ACHN (cell line): ENCODE measurements around the gene PLXNC1.

ENCODE experiments used
- DNase-seq: peaks from one replicate; pipeline ENCODE4 v3.0.0-alpha.2; 2015
- in situ Hi-C: cut with HindIII; loops from 2 replicates; pipeline ENCODE4 v1.10.0; 2017; ENCODE audit warnings: low sequenced_read_pairs, low pct_ligation_motif_present, low pct_unique_long_range_greater_than_20kb

The PLXNC1 gene

DNA sequence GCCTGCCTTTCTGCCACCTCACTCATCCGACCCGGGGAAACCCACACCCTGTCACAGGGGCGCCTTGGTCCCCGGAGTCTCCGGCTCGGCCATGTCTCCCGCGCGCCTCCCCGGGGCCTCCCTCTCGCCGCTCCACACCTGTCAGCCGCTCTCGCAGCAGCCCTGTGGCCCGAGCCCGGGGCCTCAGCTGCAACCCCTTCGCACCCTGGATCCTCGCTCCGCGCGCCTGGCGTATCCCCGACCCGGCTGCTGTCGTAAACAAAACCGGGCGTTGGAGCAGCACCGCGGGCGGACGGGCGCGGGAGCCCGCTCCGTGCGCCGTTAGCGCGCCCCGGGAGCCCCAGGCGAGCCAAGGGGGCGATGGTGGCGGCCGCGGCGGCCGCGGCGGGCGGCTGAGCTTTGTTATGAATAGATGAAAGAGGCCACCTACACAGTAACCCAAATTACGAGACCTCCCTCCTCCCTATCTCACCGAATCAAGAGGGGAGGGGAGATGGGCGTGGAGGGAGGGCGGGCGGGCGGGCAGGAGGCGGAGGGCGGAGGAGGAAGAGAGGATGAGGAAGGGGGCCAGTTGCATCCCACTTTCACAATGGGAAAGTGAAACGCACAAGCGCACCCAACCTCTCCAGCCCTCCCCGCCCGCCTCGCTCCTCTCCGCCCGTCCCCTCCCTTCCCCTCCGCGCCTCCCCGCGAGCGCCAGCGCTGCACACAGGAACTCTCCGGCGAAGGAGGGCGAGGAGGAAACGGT, at the start of gene PLXNC1:
PLXNC1 (plus strand) TSS at position 587 of the 748 bp plus-strand sequence. CDS start 395 bp downstream, outside the sequence.
- DNase-seq, result peak; percentile 38
- in situ Hi-C loops, result loop anchor here (25.0 kb wide), 1 partner anchor 389 kb away; no protein-coding TSS in a partner anchor

DNA sequence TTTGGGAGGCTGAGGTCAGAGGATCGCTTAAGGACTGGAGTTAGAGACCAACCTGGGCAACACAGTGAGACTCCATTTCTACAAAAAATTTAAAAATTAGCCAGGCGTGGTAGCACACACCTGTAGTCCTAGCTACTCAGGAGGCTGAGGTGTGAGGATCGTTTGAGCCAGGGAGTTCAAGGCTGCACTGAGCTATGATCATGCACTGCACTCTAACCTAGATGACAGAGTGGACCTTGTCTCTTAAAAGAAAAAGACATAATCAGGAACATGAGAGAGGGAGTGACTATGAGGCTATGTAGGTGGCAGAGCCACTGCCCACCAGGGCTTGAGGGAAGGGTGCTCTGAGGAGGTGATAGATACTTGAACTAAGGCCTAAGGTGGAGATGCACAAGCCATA, 49.2 kb upstream of the PLXNC1 start:
- in situ Hi-C loops, result no loop called here

DNA sequence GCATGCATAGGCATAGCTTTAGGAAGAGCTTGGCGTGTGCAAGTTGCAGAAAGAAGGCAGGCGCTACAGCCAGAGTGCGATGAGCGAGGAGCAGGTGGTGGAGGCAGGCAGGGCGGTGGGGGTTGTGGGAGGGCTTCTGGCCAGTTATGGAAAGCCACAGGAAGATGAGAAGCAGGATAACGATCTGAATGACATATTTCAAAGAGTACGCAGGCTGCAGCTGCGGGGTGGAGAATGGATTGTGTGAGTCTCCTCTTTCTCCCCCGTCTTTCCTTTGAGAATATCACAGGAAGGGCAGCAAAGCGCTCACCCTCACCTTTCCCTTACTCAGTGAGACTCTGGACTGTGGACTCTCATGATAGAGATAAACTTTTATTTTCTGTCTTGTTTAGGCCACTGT, 48.7 kb upstream of the PLXNC1 start:
- in situ Hi-C loops, result loop anchor here (25.0 kb wide), 1 partner anchor 562 kb away; no protein-coding TSS in a partner anchor
- DNase-seq, result no peak

More for the DNA sequence above, 49.2 kb upstream of the PLXNC1 start:
- no peak for DNase-seq

DNA sequence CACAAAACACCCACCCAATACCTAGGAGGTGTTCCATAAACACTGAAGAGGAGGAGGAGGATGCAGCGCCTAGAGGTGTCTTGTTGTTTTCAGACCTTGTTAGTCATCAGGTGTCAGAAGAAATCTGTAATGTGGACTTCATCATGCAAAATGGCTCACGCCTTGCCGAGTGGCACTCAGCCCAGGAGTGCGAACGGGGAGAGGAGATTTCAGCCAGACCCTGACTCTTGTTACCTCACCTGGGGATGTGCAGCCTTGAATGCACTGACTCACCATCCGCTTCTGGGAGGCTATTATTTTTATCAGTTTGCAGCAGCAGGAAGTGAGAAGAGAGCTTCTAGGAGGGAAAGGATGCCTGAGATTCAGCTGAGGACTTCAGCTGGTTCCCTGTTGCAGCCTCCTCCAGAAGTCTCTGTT, 48.2 kb upstream of the PLXNC1 start:
- no peak for DNase-seq
- in situ Hi-C loops, result loop anchor here (25.0 kb wide), 1 partner anchor 563 kb away; no protein-coding TSS in a partner anchor

DNA sequence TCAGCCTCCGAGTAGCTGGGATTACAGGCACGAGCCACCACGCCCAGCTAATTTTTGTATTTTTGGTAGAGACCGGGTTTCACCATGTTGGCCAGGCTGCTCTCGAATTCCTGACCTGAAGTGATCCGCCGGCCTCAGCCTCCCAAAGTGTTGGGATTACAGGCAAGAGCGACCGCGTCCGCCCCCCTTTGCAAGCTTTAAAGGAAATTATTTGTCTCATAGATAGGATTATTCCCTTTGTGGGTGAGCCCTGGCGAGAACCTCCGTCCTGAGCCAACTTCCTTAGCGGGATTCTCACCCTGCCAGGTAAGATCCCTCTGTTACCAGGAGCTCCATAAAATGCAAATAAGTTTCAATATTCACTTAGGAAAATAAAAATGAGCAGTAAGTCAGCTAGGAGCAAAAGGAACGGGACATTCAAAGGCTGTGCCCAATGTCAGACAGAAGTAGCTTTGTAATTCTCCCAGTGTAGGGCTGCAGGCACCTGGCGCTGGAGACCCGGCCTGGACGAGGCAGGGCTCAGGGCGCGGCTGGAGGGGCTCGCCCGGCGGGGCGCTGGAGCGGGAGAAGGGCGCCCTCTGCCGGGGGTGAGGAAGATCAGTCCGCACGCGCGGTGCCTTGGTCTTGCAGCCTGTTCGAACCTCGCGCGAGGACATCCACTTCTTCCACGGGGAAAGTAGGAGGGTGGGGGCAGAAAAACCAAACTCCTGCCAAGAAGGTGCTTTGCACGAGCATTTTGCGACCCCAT, 47.2 kb upstream of the PLXNC1 start:
- in situ Hi-C loops, result loop anchor here (25.0 kb wide), 1 partner anchor 564 kb away; no protein-coding TSS in a partner anchor
- DNase-seq, result peak; percentile 79

DNA sequence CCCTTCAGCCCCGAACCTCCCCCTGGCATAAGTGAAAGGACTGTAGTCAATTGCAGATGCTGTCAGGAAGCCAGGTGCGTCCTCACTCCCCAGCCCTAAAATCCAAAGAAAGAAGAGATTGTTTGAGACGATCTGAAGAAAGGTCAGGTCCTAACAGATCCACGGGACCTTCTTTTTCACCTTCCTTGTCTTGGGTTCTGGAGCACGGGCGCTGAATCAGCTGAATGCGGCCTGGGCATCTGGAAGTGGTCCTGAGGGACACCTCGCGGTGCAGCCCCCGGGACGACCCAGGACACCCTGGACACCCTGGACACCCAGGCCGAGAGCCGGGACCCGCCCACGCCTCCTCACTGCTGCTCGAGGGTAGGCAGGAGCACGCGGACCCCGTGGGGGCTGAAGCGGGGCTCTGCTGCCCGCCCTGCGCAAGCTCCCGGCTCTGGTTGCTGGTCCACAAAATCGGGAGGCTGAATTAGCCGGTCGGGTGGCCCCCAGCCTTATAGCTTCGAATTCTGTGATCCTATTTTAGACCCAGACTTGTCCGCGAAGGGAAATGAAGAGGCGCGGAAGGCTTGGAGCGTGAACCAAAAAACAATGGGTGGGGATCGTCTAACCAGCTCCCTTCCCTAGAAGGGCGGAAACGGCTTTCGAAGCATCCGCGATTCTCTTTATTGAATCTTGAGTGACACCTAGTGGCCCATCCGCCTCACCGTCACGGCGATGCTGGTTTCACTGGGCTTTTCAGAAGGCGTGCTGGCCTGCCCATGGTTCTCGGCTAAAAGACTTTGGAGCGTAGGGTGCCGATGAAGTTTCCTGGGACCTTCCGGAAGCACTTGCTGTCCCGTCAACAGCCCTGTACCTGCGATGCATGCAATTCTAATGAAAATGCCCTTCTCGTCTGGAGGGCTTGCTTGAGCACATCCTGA, 46.4 kb upstream of the PLXNC1 start:
- in situ Hi-C loops, result loop anchor here (25.0 kb wide), 1 partner anchor 565 kb away; no protein-coding TSS in a partner anchor
- DNase-seq, result peak; percentile 93

DNA sequence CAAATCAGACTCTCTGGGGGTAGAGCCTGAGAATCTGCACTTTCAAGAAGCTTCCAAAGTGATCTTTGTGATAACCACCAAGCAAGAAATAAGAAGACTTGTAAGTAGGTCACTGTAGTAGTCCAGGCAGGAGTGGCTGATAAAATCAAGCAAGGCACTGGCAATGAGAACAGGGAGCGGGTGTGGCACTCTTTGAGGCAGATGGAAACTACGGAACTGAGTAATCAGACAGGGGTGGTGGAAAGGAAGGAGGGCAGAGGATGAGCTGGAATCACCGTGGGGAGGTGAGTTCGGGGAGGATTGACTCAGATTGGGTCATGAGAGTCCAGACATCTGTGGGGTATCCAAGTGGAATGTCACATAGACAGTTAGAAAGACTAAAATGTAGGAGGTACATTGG, 44.4 kb upstream of the PLXNC1 start:
- in situ Hi-C loops, result loop anchor here (25.0 kb wide), 1 partner anchor 567 kb away; no protein-coding TSS in a partner anchor
- no peak for DNase-seq

DNA sequence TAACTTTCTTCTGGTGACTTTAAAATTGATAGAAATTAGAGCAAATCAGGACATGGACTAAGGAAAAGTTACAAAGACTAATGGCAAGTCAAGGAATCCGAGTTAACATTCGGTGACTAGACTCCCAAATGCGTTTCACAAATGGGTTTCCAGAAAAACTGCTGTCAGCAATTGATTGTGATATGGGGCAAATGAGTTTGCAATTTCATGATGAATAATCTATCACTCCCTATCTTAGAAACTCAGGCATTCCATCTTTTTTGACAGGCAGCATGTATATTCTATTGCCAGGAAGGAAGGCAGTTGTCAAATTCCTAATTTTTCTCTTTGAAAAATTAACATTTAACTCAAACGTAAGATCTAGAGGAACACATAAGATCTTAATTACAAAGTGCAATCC, 40.5 kb upstream of the PLXNC1 start:
- no peak for DNase-seq
- in situ Hi-C loops, result loop anchor here (25.0 kb wide), 1 partner anchor 571 kb away; no protein-coding TSS in a partner anchor

DNA sequence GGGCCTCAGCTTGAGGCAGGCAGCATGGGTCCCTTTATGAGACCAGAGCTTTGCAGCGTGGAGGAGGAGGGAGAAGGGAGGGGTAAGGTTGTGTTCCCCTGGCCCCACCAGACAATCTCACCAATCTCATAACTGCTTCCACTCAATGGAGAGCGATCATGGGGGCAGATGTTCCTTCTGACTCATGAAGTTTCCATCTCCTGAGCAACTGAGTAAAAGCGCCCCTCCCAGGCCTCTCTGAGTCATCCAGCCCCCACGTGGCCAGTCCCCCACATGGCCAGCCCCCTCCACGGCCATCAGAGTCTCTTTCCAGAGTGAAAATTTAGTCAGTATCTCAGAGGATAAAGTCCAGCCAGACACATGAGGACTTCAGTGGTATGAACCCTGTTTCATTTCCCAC, 39.2 kb upstream of the PLXNC1 start:
- DNase-seq, result no peak
- in situ Hi-C loops, result loop anchor here (25.0 kb wide), 1 partner anchor 572 kb away; no protein-coding TSS in a partner anchor

DNA sequence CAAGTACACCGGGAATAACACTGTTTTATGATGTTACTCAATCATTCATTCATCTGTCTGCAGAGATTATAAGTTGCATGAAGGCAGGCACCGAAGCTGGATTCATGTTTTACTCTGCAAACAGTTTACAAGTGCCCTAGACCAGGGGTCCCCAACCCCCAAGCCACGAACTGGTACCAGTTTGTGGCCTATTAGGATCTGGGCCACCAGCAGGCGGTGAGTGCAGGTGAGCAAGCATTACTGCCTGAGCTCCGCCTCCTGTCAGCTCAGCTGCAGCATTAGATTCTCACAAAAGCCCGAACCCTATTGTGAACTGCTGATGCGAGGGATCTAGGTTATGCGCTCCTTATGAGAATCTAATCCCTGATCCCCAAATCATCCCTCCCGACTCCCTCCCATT, 38.1 kb upstream of the PLXNC1 start:
- DNase-seq, result no peak
- in situ Hi-C loops, result loop anchor here (25.0 kb wide), 1 partner anchor 573 kb away; no protein-coding TSS in a partner anchor

DNA sequence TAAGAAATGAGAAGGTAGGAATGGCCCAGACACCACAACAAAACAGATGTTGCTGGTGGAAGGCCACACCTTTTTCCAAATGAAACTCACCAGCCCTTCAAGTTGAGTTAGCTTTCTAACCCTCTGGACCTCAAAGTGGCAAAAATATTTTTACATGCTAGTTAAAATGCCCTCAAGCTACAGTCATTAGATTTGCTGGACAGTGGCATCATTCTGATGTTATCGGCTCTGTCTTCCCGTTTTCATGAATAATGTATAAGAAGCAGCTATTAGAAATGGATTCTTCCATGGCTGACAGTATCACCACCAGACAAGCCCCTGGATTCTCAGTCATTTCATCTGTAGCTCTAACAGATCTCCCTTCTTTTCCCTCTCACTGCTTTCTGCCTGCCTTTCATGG, 37.1 kb upstream of the PLXNC1 start:
- DNase-seq, result no peak
- in situ Hi-C loops, result loop anchor here (25.0 kb wide), 1 partner anchor 574 kb away; no protein-coding TSS in a partner anchor

DNA sequence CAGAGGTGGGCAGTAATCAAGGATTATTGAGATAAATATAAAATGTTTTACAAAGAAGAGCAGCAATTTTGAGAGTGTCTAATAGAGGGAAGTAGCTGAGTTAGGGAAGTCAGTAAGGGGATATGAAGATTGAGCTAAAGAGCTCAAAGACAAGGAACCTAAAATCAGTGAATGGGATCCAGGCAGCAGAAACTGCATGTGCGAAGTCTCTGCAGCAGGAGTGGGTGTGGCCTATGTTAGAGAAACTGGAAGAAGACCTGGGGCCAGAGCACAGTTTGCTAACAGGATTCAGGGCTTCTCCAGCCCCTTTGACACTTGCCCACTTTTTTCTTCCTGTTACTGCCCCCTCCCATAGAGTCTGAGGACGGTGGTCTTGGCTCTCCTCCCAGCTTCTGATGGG, 36.3 kb upstream of the PLXNC1 start:
- no peak for DNase-seq
- in situ Hi-C loops, result loop anchor here (25.0 kb wide), 1 partner anchor 575 kb away; no protein-coding TSS in a partner anchor

DNA sequence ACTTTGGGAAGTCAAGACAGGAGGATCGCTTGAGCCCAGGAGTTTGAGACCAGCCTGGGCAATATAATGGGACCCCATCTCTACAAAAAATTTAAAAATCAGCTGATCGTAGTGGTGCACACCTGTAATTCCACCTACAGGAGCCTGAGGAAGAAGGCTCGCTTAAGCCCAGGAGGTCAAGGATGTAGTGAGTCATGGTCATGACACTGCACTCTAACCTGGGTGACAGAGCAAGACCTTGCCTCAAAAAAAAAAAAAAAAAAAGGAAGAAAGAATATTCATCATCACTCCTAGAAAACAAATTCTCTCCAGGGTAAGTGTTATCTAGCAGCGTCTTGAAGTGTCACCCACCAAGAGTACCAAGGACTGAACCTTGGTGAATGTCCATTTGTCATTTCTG, 34.2 kb upstream of the PLXNC1 start:
- DNase-seq, result no peak
- in situ Hi-C loops, result loop anchor here (25.0 kb wide), 1 partner anchor 577 kb away; no protein-coding TSS in a partner anchor

DNA sequence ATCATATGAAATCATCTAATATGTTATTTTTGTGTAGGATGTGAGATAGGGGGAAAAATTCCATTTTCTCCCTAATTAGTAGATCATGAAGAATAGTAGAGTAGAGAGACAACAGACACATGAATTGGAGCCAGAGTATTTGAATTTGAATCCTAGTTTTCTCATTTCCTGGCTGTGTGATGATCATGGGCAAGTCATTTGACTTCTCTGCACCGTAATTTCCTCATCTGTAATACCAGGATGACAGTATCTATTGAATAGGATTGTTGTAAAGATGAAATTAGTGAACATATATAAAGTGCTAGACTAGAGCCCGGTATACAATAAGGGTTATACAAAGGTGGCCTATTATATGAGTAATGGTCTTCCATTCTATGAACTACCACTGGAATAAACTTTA, 32.2 kb upstream of the PLXNC1 start:
- in situ Hi-C loops, result loop anchor here (25.0 kb wide), 1 partner anchor 579 kb away; no protein-coding TSS in a partner anchor
- no peak for DNase-seq

DNA sequence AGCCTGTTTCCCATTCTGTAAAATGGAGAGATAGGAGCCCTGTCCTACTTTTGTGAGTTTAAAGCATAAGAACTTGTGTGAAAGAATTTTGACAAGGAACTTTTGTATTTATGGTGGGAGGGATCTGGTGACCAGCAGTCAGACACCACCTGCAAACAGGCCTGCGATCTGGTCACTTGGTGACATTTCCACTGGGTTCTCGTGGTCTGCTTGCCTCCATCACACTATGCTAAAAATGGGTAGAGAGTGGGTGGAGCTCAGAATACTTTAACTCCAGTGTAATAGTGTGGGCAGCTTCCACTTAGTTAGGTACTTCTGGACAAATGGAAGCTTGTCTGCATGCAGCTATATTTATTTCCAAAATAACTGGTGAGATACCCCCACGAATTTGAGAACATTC, 26.5 kb upstream of the PLXNC1 start:
- DNase-seq, result no peak
- in situ Hi-C loops, result loop anchor here (25.0 kb wide), 1 partner anchor 585 kb away; no protein-coding TSS in a partner anchor

DNA sequence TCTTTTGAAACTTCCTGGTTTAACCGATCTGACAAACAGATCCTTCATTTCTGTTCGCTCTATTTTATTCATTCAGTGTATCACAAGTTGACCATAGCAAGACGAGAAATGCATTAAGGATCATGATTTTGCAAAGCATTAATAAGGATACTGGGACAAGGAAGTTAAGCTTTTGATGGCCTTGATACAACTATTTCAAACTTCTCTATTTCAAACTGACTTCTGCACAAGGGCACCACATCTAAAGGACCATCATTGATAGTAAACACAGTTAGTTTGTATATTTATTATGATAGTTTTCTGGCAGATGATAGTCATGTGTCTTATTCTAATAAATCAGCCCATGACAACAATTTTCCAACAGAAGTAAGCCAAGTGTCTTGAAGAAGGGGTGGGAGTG, 25.8 kb upstream of the PLXNC1 start:
- in situ Hi-C loops, result loop anchor here (25.0 kb wide), 1 partner anchor 585 kb away; no protein-coding TSS in a partner anchor

DNA sequence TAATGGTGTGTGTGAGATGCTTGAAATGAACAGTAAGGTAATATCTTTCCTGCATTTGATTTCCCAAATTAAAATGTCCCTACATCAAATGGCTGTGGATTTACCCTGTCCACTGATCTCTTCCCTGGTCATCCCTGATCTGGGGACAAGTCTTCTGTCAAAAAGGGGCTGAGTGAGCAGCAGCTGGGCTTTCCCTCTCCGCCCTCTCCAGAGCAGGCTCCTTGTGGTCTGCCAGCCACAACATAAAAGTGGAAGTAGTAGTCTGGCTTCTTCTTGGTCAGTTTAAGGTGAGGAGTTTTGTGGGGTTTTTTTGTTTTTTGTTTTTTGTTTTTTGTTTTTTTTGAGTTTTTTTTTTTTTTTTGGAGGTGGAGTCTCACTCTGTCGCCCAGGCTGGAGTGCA, 25.2 kb upstream of the PLXNC1 start:
- no peak for DNase-seq
- in situ Hi-C loops, result loop anchor here (25.0 kb wide), 1 partner anchor 586 kb away; no protein-coding TSS in a partner anchor

More for the DNA sequence above, 25.8 kb upstream of the PLXNC1 start:
- DNase-seq, result no peak

DNA sequence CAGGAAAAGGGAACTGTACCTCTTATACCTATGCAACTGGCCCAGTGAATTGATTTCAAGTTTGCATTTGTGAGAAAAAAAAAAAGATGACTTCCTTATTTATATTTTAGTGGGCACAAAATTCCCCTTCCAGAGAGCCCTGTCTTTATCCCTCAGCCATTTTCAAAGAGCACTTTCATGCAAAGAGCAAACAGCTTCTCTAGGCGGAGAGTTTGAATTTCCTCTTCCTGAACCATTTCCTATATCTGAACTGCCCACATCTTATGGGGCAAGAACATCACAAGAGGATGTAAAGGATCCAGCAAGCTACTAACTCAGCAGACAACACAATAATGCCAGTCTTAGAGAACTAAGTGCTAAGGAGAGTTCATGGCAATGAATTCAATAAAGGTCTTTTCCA, 22.3 kb upstream of the PLXNC1 start:
- in situ Hi-C loops, result loop anchor here (25.0 kb wide), 1 partner anchor 411 kb away; no protein-coding TSS in a partner anchor
- DNase-seq, result no peak
